HG03457 (cell line): ENCODE data around the gene RPS19.

ENCODE experiments used
- ATAC-seq: cut with Tn5 transposase; IDR thresholded peaks from one replicate; pipeline ENCODE4 v1.9.1; 2021; ENCODE audit warnings: moderate number of reproducible peaks; ENCODE audit not compliant: unreplicated experiment

The RPS19 gene

GRCh38 chr19:41897181-41897580 lies 37.1 kb downstream of the RPS19 start:
- ATAC-seq, result no peak

GRCh38 chr19:41897820-41898219 lies 37.8 kb downstream of the RPS19 start:
- ATAC-seq, result no peak

GRCh38 chr19:41898235-41898634 lies 38.2 kb downstream of the RPS19 start:
- no peak for ATAC-seq

GRCh38 chr19:41901707-41902360 lies 41.8 kb downstream of the RPS19 start:
- no peak for ATAC-seq

GRCh38 chr19:41902594-41902993 lies 42.5 kb downstream of the RPS19 start:
- no peak for ATAC-seq

- no peak for ATAC-seq
Measured at GRCh38 chr19:41903193-41903953, 43.3 kb downstream of the RPS19 start.

- ATAC-seq, result no peak
Measured at GRCh38 chr19:41904118-41904870, 44.2 kb downstream of the RPS19 start.

GRCh38 chr19:41905273-41906002 lies 45.4 kb downstream of the RPS19 start:
- no peak for ATAC-seq

GRCh38 chr19:41906271-41906670 lies 46.2 kb downstream of the RPS19 start:
- no peak for ATAC-seq

GRCh38 chr19:41906916-41907680 lies 47.0 kb downstream of the RPS19 start:
- ATAC-seq, result no peak

- no peak for ATAC-seq
Measured at GRCh38 chr19:41907994-41908615, 48.0 kb downstream of the RPS19 start.

GRCh38 chr19:41908724-41909464 lies 48.8 kb downstream of the RPS19 start:
- ATAC-seq, result no peak

- ATAC-seq, result no peak
Measured at GRCh38 chr19:41909706-41910105, 49.7 kb downstream of the RPS19 start.

- no peak for ATAC-seq
Measured at GRCh38 chr19:41910240-41910991, 50.4 kb downstream of the RPS19 start.

- no peak for ATAC-seq
Measured at GRCh38 chr19:41910992-41911888, 51.2 kb downstream of the RPS19 start.

GRCh38 chr19:41911889-41912731 lies 52.1 kb downstream of the RPS19 start:
- ATAC-seq, result no peak
